Measurements from ENCODE around the gene CLNK. TPM values are rescaled to one million over a fixed set of nuclear protein-coding genes. Genes with fewer than 3 reads are reported as not detected.

CLNK gene
- total RNA-seq, 1 donor from 2014 or later = 0.35 TPM

DNA sequence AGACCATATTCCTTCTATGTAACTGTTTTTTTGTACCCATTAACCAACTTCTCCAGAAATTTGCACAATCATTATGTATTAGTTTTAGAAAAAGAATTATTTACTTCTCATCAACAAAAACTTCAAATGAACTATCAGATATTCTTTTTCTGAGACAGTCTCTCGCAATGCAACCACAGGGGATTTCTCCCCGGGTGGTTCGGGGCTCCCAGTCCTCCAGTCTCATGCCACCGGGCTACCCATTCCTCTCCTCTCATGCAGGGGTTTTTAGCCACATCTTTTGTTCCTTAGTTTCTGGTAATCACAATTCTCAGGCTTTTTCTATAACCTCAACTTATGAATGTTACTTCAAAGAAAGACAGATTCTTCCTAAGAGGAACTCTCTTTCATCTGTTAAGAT lies 46.6 kb upstream of the CLNK start:
- Histone ChIP-seq H3K9me3 (no peaks in the 10 kb centered on the region), H3K27me3 (no peaks in the 10 kb centered on the region), H3K36me3 (no peaks in the 10 kb centered on the region), H3K4me3 (no peak overlapping the region), H3K4me1 (no peaks in the 10 kb centered on the region), H3K27ac (no peak overlapping the region)
- TF ChIP-seq, protein P1, sequence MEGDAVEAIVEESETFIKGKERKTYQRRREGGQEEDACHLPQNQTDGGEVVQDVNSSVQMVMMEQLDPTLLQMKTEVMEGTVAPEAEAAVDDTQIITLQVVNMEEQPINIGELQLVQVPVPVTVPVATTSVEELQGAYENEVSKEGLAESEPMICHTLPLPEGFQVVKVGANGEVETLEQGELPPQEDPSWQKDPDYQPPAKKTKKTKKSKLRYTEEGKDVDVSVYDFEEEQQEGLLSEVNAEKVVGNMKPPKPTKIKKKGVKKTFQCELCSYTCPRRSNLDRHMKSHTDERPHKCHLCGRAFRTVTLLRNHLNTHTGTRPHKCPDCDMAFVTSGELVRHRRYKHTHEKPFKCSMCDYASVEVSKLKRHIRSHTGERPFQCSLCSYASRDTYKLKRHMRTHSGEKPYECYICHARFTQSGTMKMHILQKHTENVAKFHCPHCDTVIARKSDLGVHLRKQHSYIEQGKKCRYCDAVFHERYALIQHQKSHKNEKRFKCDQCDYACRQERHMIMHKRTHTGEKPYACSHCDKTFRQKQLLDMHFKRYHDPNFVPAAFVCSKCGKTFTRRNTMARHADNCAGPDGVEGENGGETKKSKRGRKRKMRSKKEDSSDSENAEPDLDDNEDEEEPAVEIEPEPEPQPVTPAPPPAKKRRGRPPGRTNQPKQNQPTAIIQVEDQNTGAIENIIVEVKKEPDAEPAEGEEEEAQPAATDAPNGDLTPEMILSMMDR (IDR thresholded peaks at IDR 0.05) = no peak
- ATAC-seq (no peak), DNase-seq (no peak)
- intact Hi-C loops (cut with DNase I) = no loop called here

DNA sequence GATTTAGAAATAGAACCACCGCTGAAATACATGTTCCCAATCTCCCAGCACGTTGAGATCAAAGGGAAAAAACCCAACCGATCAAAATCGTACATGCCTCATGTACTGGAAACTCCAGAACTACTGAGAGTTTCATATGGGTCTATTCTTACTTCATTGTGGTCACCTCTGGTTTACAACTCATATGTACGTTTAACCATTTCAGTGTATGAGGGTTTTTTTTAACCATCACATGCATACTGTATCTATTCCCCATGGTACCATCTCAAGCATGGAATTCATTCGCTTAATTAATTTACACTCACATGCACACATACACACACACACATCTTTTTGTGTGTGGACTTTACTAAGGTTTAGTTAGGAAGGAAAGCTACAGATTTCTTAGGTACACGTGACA lies 46.0 kb upstream of the CLNK start:
- Histone ChIP-seq H3K27ac (no peak overlapping the region), H3K36me3 (no peaks in the 10 kb centered on the region), H3K4me1 (no peaks in the 10 kb centered on the region), H3K9me3 (no peaks in the 10 kb centered on the region), H3K27me3 (no peaks in the 10 kb centered on the region), H3K4me3 (no peak overlapping the region)
- intact Hi-C loops (cut with DNase I) = no loop called here
- DNase-seq (no peak), ATAC-seq (no peak)
- TF ChIP-seq, protein P1 (IDR thresholded peaks at IDR 0.05) = no peak

DNA sequence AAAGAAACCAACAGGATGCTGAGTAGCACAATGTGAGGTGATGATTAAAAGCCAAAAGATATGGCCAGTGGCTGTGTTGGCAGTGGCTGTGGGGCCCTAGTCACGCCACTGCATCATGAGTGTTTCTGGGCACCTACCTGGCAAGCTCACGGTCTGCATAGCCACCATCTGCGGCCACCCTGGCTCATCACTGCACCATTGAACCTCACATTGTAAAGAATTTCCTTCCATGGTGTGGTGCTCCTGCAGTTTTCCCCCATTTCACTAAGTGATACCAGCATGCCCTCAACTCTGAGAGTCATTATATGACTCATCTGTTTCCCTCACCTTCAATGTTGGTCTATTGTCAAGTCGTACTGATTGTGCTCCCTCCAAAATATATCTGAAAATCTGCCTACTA lies 45.5 kb upstream of the CLNK start:
- intact Hi-C loops (cut with DNase I) = no loop called here
- H3K27me3 ChIP-seq = no peaks in the 10 kb centered on the region
- DNase-seq = no peak
- H3K4me1 ChIP-seq = no peaks in the 10 kb centered on the region
- no peak overlapping the region for H3K4me3 ChIP-seq
- no peaks in the 10 kb centered on the region for H3K9me3 ChIP-seq
- ATAC-seq = no peak
- no peaks in the 10 kb centered on the region for H3K36me3 ChIP-seq
- H3K27ac ChIP-seq = no peak overlapping the region
- TF ChIP-seq, protein P1 (IDR thresholded peaks at IDR 0.05) = no peak

DNA sequence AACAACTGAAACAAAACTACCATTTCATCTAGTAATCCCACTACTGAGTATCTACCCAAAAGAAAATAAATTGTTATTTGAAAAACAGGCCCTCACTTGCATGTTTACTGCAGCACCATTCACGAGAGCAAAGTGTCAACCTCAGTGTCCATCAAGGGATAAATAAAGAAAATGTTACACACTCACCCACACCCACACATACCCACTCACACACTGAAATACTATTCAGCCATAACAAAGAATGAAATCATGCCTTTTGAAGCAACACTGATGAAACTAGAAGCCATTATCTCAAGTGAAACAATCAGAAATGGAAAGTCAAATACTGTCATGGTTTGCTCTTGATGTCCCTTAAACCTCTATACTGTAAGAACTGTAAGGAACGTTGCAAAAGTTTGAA lies 44.8 kb upstream of the CLNK start:
- TF ChIP-seq, protein P1 (IDR thresholded peaks at IDR 0.05) = no peak
- Histone ChIP-seq H3K27me3 (no peaks in the 10 kb centered on the region), H3K36me3 (no peaks in the 10 kb centered on the region), H3K9me3 (no peaks in the 10 kb centered on the region), H3K4me1 (no peaks in the 10 kb centered on the region), H3K27ac (no peak overlapping the region), H3K4me3 (no peak overlapping the region)
- DNase-seq = no peak
- ATAC-seq = no peak
- intact Hi-C loops (cut with DNase I) = no loop called here

DNA sequence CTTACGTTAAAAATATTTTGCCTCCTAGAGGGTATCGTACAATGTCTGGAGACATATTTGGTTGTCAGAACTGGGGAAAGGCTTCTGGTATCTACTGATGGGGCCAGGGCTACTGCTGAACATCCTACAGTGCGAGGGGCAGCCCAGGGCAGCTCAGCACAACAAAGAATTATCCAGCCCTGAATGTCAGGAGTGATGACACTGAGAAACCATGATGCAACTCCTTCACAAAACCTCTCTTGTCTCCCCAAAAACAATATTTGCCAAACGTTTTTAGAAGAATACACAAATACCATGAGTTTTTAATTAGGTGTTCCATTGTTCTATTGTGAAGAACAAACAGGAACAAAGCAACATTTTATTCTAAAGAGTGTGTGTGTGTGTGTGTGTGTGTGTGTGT lies 43.4 kb upstream of the CLNK start:
- intact Hi-C loops (cut with DNase I) = no loop called here
- TF ChIP-seq, protein P1 (IDR thresholded peaks at IDR 0.05) = no peak
- no peak overlapping the region for H3K4me3 ChIP-seq

More for the DNA sequence above, 43.4 kb upstream of the CLNK start:
- Histone ChIP-seq H3K27me3 (no peaks in the 10 kb centered on the region), H3K4me1 (no peaks in the 10 kb centered on the region), H3K9me3 (no peaks in the 10 kb centered on the region), H3K36me3 (no peaks in the 10 kb centered on the region), H3K27ac (no peak overlapping the region)
- DNase-seq (no peak), ATAC-seq (no peak)

Measured in upper lobe of right lung (tissue), 1 donor.